HG03558 (cell line): Measurements from ENCODE around the gene TM4SF20.
"Not testable (repeated sequence)": the region's sequence is repeated elsewhere in the genome, so short reads cannot be mapped to it uniquely, and the experiment has no call there.

Experiments
- ATAC-seq: cut with Tn5 transposase; IDR thresholded peaks from one replicate; pipeline ENCODE4 v1.9.1; 2021; ENCODE audit warnings: moderate number of reproducible peaks; ENCODE audit not compliant: unreplicated experiment; ENCODE audit errors: extremely low read depth

Gene TM4SF20

DNA sequence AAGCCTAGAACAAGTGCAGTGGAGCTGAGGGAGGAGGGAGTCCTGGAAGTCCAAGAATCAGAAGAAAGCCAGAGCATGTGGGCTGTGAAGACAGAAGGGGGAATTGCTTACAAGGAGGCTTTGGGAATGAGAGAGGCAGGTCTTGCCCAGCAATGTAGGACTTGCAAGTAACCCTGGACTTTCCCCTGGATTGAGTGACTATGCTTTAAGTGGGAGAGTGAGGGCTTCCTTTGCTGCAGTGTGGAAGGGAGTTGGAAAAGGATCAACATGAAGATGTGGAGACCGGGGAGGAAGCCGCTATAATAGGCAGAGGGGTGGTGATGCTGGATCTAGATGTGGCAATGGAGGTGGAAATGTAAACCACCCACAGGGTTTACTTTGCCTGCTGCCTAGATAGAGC is 22.4 kb upstream of the TM4SF20 start:
- no peak for ATAC-seq

DNA sequence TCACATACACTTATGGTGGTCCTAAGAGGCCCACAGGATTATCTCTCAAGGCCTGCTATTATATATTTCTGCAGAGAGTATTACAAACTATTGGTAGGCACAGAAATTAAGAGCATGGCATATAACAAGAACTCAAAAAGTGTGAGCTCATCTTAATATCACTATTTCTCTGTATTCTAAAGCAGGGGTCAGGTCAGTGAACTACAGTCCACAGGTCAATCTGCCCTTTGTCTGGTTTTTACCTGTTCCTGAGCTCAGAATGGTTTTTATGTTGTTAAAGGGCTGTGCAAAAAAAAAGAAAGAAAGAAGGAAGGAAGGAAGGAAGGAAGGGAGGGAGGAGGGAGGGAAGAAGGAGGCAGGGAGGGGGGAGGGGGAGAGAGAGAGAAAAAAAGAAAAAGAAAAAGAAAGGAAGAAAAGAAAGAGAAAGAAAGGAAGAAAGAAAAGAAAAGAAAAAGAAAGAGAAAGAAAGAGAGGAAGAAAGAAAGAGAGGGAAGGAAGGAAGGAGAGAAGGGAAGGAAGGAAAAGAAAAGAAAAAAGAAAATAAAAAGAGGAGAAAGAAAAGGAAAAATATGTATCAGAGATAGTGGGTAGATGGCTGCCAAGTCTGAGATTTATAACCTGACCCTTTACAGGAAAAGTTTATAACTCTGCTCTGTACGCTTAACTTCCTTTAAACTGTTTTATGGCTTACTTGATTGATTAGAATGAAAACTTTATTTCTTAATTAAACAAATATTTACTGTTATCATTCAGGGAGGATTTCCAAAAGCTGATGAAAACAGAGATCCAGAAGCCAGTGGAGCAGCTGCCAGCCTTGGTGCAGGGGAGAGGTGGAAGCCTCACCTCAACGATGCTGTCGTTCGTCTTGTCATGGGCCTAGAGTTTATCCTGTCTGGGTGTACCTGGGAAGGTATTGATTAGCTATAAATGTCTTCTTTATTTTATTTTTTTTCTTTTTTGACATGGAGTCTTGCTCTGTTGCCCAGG is 19.9 kb upstream of the TM4SF20 start:
- ATAC-seq, result no peak

GRCh38 chr2:227397562-227397961 is 18.5 kb upstream of the TM4SF20 start:
- no peak for ATAC-seq

DNA sequence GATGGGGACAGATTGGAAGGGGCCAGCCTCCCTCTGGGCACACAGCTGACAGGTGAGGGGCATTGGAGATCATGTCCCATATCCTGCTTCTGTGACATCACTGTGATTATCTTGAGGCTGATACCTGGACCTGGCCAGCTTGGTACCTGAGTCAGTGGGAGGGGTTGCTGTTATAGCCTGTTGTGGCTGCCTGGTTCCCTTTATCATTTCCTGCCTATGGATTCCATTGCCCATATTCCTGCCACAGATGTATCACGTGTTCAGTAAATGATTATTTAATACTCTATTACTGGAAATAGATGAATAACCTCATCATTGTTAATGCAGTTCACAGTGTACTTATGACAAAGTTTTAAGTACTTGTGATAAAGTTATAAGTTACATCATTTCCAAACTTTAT is 16.4 kb upstream of the TM4SF20 start:
- ATAC-seq, result no peak

GRCh38 chr2:227394401-227394800 is 15.3 kb upstream of the TM4SF20 start:
- no peak for ATAC-seq

DNA sequence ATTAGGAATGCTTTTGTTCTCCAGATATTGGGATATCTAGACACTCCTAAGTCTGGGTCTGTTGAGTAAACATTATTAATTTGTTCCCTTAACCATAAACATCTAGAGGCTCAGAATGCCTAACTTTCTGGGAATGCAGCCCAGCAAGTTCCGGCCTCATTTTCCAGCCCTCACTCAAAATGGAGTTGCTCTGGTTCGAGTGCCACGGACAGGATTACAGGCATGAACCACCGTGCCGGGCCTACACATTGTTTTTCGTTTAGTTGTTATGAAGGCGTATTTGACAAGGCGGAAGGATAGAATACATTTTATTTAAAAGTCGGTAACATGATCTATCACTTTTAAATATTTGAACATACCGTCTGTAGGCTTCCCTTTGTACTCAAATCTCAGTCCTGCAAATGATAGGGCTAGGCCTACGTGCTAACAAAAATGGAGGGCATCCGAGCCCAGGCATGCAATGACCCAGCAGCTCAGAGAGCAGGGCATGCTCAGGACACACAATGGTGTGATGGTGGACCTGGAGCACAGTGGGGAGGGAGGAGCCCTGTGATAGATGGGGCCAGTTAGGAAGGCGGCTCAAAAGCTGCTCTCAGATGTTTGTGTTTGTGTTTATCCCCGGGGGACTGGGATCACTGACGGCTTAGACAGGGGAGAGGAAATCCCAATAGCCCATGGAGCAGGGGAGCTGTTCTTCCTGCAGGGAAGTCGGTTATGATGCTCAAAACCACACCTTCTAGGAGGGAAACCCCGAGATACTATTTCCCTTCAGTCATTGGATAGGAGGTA is 11.6 kb upstream of the TM4SF20 start:
- ATAC-seq, result no peak

DNA sequence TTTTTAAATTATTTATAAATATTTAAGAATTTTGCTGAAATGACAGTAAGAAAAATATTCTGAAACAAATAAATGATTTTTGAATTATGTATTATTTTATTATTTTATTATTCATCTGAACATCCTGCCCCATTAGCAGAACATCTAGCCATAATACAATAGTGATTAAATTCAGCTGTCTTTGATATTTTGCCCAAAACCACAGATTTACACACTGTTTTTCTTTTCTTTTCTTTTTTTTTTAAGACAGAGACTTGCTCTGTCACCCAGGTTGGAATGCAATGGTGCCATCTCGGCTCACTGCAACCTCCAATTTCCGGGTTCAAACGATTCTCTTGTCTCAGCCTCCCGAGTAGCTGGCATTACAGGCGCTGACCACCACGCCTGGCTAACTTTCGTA is 10.6 kb upstream of the TM4SF20 start:
- ATAC-seq, result no peak

DNA sequence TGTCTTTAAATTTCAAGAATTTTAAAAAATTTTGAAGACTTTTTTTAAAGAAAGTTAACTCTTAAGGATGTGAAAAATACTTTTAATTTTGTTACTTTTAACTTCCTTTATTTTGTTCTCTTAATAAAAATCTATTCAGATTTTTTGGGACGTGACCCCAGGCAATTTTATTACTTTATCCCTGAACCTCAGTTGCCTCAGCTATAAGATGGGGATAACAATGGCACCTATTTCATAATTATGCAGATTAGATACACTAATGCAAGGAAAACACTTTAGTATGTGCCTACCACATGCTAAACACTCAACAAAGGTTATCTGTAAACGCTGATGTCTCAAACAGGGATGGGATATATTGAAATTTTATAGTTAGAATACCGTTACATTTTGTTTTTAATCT is 10.1 kb upstream of the TM4SF20 start:
- ATAC-seq, result no peak

GRCh38 chr2:227388537-227389011 is 9.5 kb upstream of the TM4SF20 start:
- ATAC-seq, result no peak

DNA sequence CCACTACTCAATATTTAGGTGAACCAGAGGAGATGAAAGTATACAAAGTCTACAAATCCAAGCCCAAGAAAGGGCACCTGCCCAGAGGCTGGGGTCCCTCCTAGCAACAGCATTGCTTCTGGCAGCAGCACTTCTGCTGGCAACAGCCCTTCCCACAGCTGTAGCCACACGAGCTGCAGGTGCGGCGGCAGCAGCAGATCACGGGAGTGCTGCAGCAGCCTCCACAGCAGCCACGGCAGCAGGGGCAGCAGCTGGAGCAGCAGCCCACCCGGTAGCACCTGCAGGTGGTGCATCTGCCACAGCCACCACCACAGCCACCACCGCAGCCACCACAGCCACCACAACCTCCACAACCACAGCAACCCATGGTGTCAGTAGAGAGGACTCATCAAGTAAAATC is 8.5 kb upstream of the TM4SF20 start, which contains the start of gene SCYGR1:
Gene SCYGR1, minus strand, starts transcription at position 367 of the 400 bp plus-strand sequence. Its CDS starts 0 bp downstream, at position 367.
- ATAC-seq, result not testable (repeated sequence)

GRCh38 chr2:227386630-227387029 is 7.5 kb upstream of the TM4SF20 start:
- no peak for ATAC-seq

GRCh38 chr2:227383686-227384085 is 4.6 kb upstream of the TM4SF20 start:
- no peak for ATAC-seq

- ATAC-seq, result not testable (repeated sequence)
Observed at GRCh38 chr2:227382241-227382835, 3.2 kb upstream of the TM4SF20 start.

DNA sequence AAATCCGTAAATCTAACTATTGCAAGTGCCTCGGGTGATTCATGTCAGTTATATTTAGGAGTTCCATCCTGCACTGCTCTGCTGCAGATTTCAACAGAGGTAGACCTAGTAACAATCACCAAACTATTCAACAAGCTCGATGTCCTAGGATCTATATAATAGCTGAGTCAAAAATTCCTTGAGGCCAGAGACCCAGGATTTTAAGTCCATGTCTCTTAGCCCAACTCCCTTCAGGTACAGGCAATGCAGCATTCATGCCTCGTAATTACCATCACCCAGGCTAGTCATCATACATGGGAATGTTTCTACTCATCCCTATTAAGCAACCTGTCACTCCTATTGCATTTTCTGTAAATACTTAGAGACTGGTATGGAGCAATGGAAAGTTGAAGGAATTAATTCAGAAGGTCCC is 729 bp downstream of the TM4SF20 start:
- no peak for ATAC-seq

- ATAC-seq, result no peak
Observed at GRCh38 chr2:227377467-227378351, 1.4 kb downstream of the TM4SF20 start.

GRCh38 chr2:227376656-227377396 is 2.3 kb downstream of the TM4SF20 start:
- ATAC-seq, result no peak

GRCh38 chr2:227374158-227374557 is 4.9 kb downstream of the TM4SF20 start:
- ATAC-seq, result no peak

- no peak for ATAC-seq
Observed at GRCh38 chr2:227373389-227373788, 5.7 kb downstream of the TM4SF20 start.

DNA sequence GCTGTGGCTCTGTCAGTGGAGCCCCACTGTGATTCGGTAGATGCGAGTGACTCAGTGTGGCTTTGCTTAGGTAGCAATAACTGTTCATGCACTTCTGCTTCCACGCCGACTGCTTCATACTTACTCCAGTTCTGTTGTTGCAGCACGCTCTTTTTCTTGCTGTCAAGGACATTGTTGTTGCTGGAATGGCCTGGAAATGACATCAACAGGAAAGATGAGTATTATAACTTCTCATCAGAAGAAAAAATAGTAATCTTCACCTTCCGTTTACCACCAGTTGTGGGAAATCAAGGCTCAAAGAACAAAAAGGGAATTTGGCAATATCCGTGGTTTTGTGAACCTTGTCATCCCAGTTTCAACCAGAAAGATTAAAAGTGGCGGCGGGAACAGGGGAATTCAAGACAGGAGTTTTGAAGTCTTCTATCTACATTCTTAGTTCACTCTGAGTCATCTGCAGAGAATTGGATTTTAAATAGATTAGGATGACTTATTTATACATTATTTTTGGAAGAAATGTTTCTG is 8.3 kb downstream of the TM4SF20 start:
- ATAC-seq, result no peak
